Measurements from ENCODE around the gene CFAP46. TPM values are rescaled to one million over a fixed set of nuclear protein-coding genes. Genes with fewer than 3 reads are reported as not detected.

Gene CFAP46
- total RNA-seq, 1 experiment from 2014 or later = 3.3 TPM

GRCh38 chr10:132790934-132791829 is 151.2 kb downstream of the CFAP46 start:
- Mint-ChIP-seq H3K4me1 (no peaks in the 10 kb centered on the region), H3K27ac (no peak overlapping the region), H3K27me3 (ENCODE audit: low read depth) (peaks cover 49% of the 10 kb centered on the region), H3K4me3 (no peak overlapping the region), H3K9me3 (no peaks in the 10 kb centered on the region), H3K36me3 (no peaks in the 10 kb centered on the region)
- CTCF ChIA-PET = no interaction called here
- TF ChIP-seq ZNF425 (CRISPR knock-in tag; conservative IDR thresholded peaks at IDR 0.05) (no peak), OVOL2 (CRISPR knock-in tag; IDR thresholded peaks at IDR 0.05; ENCODE audit: borderline replicate concordance) (no peak), ETV6 (CRISPR knock-in tag; IDR thresholded peaks at IDR 0.05) (no peak), ZNF317 (CRISPR knock-in tag; IDR thresholded peaks at IDR 0.05; ENCODE audit: borderline replicate concordance, low read depth) (no peak), GRHL2 (CRISPR knock-in tag; IDR thresholded peaks at IDR 0.05; ENCODE audit: insufficient replicate concordance, severe bottlenecking) (no peak), JAZF1 (CRISPR knock-in tag; IDR thresholded peaks at IDR 0.05) (no peak), ERG (CRISPR knock-in tag; IDR thresholded peaks at IDR 0.05) (no peak), ZNF671 (CRISPR knock-in tag; IDR thresholded peaks at IDR 0.05) (no peak), MLX (CRISPR knock-in tag; IDR thresholded peaks at IDR 0.05) (no peak), ZNF232 (CRISPR knock-in tag; IDR thresholded peaks at IDR 0.05) (no peak), STAT6 (CRISPR knock-in tag; conservative IDR thresholded peaks at IDR 0.05; ENCODE audit: low read depth) (no peak), FOXK1 (CRISPR knock-in tag; IDR thresholded peaks at IDR 0.05) (no peak), ARID4B (CRISPR knock-in tag; IDR thresholded peaks at IDR 0.05; ENCODE audit: borderline replicate concordance) (no peak), ATF3 (CRISPR knock-in tag; conservative IDR thresholded peaks at IDR 0.05) (no peak)
- POLR2A ChIA-PET = no interaction called here
- no peak for DNase-seq (ENCODE audit: low spot score)
- ATAC-seq = no peak
